Measurements from ENCODE around the gene ECM2. TPM values are rescaled to one million over a fixed set of nuclear protein-coding genes. Genes with fewer than 3 reads are reported as not detected.

The ECM2 gene
- total RNA-seq, 1 donor from 2014 or later: 3.3 TPM

DNA sequence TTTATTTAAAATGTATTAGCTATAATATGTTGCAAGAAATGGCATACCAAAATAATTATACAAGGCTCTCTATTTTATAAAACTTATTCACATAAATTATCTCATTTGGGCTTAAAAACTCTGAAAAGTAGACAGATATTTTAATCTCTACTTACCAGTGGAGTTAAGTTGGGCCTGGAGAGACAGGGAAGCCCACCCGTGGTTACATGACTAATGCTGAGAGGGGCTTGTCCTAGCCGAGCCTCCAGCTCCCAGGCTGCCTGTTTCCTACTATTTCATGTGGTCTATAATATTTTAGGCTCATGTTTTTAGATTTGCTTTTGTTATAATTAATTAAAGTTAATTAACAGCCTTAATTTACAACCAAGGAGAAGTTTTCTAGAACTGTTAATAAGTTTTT, 32.6 kb downstream of the ECM2 start:
- FAIRE-seq (no peak), DNase-seq (ENCODE audit: low spot score in 2 of 2) (no peak)

DNA sequence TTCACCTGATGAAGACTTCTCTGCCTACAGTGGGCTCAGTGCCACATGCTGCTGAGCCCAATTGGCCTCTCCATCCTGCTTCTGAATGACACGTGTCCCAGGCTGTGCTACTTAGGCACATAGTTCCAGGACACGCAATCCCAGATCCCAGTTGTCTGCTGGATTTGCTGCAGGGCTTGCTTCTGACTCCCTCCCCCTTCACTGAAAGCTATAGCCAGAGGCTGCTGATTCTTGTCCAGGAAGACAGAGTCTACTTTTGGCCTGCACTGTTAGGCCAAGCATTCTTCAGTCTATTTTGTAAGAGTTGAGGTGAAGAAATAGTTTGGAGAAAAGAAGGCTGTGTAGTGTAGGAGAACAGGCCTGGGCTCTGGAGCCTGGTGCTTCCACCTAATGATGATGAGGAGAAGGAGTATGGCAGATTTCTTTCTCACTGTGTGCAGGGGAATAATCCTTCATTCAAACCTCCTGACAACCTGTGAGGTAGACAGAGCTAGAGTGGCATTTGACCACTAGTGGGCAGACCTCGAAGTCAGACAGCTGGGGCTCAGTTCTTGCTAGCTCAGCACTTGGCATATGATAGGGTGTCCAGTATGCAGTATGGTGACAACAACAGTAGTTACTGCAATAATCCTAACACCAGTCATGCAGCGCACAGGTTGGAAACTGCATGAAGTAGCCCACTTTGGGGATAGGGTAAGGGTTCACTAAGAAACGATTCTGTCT, 34.0 kb downstream of the ECM2 start:
- FAIRE-seq (no peak), DNase-seq (ENCODE audit: low spot score in 2 of 2) (no peak)

DNA sequence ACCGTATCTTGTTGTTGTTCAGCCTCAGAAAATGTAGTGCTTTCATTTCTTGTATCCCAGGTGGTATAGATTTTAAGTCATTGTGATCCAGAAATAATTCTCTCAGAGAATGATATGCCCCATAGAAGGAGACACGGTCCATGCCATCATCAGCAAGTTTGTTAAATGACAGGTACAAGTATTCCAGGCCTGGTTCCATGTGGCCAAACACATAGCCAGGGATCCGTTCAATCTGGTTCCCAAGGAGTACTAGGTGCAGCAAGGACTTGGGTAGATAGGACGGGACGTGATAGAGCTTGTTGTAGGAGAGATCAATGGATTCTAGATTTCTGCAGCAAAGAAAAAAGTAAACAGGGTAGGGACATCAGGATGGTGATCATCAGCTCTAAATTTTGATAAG, 35.1 kb downstream of the ECM2 start:
- no peak for DNase-seq (ENCODE audit: low spot score in 2 of 2)

DNA sequence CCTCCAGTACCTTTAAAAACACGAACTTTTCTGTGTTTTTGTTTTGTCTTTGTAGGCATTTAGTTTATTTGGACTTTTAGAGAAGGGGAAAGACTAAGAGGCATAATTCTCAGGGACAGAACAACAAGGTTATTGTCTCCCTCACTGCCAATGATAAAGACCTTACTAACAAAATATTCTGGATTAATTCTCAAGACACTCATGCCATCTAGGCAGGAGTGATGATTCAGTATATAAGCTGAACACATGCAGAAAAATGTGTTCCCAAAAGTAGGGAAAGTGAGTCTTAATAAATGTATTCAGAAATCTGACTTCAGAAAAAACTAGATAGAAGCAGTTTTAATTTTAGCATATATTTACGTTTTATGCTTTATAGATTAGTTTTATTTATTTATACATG, 36.1 kb downstream of the ECM2 start:
- FAIRE-seq: no peak
- DNase-seq (ENCODE audit: low spot score in 2 of 2): no peak

More for the DNA sequence above, 35.1 kb downstream of the ECM2 start:
- FAIRE-seq: no peak

DNA sequence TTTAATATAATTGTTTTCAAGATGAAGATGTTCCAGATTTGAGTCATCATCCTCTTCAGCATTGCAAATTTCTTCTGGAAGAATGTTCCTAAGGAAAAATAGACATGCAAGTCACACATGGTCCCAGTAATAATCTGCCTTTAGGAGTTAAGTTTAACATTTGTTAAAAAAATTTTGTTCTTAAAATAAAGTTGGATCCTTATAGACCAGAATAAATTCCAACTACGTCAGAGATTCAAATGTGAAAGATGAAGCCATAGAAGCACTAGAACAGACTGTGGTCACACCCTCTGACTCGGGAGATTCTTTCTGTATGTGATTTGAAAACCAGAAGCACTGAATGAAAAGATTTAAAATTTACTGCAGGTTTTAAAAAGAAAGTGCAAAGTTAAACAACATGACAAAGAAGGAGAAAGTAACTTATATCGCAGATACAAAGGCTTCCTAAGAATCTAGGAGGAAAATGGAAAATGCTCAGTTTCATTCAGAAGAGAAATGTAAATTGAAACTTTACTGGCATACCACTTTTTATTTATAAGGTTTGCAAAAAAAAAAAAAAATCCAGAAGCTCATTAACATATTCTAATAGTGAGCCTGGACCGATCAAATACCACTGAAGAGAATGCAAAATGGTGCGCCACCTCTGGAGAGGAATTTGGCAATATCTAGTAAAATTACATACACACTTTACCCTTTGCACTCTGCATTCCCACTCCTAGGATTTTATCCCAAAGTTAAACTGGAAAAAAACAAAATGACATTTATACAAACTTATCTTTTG, 39.2 kb downstream of the ECM2 start:
- DNase-seq (ENCODE audit: low spot score in 2 of 2) (no peak), FAIRE-seq (no peak)

DNA sequence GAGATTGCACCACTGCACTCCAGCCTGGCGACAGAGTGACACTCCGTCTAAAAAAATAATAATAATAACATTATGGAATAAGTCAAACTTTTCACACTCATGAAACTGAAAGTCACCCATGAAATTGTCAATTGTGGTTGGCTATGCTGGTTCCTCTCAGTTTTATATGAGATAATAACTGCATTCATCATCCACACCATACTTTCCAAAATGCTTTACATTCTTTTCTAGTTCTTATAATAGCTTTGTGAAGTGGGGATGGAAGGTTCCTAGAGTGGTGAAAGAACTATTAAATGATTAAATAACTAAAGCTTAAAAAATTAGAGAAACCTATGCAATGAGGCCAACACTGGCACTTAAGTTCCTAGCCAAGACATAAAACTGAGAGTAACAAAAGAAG, 40.9 kb downstream of the ECM2 start:
- DNase-seq (ENCODE audit: low spot score in 2 of 2) (no peak), FAIRE-seq (no peak)

DNA sequence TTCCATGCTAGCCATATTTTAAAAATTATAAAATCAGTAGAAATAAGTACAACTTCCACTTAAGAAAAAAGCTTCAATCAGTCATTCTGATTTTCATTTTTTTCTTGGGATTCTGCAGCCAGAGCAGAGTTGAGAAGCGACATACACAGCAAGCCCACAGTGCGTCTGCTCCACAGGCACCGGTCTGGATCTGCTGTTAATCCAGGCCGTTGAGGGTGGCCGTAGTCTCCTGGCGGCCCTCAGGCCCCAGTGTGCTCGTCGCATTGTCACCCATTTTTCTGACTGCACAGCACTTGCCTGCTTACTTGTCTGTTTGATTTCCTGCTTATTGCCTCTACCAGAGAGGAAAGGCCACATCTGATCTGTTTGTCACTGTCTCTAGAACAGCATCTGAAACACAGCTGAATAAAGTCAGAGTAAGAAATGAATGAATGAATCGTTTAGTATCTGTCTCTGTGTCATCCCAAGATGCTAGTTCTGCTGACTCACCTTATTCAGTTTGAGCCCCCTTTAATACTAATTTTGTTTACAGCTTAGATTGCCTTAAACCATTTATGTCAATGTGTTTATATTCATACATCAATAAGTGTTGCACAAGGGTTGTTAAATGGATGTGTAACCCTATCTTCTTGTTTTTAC, 41.9 kb downstream of the ECM2 start:
- FAIRE-seq (no peak), DNase-seq (ENCODE audit: low spot score in 2 of 2) (no peak)

DNA sequence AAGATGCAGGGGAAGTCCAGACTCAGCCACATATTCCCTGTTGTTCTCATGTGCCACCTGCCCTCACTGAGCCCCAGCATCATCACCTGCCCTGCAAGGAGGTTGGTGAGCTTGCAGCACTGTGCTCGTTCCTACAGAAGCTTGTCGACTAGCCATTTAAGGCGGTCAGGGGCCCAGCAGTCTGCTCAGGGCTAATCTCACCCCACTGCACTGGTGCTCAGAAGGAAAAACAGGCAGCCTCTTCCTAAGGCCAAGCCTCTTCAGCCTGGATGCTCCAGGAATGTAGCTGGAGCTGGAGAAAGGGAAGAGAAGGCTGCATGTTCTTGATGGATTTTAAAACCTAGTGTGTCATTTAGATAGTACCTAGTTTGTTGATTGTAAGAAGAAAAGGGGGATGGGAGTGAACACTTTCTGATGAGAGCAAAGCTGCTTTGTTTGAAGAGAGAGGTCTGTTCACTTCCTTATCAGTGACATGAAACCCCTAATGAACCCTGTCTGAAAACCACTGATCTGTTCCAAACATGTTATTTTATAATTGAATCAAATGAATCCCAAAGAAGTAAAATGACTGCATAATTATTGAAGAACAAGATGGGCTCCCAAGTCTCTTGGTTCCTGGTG, 42.9 kb downstream of the ECM2 start:
- DNase-seq (ENCODE audit: low spot score in 2 of 2) (no peak), FAIRE-seq (no peak)

DNA sequence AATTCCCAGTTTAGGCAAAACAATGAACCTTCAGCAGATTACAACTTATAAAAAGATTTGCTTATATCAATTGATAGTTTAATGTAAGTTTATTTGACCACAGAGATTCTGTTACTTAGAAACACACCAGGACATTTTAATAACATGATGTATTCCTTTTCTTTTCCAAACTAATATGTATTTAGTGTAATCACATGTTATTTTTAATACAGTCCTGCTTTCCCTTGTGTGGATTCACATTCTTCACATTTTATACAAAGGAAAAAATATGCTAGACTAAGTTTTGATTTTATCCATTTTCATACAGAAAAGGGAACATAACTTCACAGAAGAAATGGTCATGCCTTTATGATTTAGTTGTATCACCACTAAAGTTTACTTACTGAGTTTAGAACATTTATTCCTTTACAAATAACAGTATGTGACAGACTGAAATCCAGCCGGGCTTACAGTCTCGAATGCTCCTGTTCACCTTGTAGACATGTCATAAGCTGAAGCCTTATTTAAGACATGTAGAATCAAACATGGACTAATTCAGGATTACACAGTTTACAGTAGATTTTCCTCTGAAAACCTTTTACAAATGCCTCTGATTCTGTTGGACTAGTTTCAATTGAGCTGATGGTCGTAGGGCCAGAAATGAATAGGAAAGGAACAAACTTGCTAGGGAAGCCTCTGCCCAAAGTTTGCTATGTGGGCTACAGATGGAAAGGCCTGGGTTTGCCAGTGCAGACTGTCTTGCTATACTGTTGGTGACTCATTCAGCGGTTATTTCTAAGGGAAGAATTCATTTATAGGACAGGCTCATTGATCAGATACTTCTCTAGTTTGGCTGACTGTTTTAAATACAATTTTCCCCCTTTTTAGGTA, 46.9 kb downstream of the ECM2 start:
- FAIRE-seq: no peak
- DNase-seq (ENCODE audit: low spot score in 2 of 2): no peak

DNA sequence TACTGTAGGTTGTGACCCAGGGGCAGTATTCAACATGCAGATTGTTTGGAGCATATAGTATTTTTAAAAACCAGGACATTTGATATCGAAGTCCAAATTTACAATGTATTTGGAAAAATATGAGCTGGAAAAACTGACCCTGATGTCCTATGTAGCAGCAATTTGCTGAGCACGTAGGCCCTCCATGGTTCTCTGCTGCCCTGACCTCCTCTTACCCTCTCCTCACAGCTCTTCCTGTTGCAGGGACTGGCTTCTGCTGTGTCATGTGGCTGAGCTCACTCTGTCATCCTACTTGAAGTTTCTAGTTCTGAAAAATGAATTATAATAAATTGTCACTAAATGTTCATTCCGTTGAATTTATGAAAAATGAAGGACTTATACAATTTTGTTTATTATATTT, 49.4 kb downstream of the ECM2 start:
- no peak for FAIRE-seq
- DNase-seq (ENCODE audit: low spot score in 2 of 2): no peak

DNA sequence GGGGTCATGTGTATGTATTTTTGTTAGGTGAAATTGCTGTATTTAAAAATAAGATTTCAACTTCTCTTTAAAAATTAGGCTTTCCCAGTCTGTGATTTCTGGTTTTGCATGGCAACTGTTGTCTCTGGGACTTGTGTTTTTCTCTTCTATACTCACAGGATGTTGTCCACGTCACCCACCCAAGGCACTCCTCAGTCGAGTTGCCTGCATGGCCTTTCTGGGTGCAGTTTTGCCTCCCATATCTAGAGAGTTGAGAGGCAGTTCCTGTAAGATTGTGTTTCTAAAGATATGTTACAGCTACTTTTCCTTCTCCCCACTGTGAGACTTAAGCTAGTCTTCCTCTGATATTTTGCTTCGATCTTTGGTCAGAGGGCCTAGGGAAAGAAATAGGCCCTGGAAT, 51.2 kb downstream of the ECM2 start:
- DNase-seq (ENCODE audit: low spot score in 2 of 2) (no peak), FAIRE-seq (no peak)

DNA sequence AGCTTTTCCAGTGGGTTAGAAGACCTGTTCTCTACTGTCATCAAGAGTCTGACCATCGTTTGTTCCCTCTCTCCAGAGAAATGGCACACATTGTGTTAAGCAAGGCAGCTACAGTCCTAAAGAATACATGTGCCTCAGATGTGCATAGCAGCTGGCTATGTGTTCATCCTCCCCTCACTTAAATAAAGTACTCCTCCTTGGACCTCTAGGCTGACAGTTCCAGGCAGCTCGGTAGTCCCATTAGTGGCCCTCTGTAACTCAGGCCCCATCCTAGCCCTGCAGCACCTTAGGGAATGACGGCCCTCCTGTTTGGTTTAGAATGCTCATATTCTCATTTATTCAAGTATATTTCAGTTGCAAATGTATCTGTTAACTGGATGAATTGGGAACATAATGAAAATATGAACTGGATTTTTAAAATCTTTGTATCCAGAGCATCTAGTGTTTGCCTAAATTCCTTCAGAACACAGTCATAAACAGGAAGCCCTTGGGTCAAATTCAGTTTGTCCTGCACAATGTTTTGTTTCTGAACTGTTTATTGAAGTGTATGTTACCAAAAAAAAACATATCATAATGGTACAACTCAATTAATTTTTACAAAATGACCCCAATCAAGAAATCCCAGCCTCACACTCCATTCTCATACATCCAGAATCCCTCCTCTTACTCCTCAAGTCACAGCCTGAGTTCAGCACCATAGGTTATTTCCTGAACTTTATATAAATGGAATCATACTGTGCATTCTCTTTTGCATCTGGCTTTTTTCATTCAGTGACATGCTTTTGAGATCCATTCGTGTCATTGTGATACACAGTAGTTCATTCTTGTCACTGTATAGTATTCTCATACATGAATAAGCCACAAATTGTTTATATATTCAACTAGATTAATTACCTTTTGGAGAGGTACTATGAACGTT, 51.9 kb downstream of the ECM2 start:
- FAIRE-seq (no peak), DNase-seq (ENCODE audit: low spot score in 2 of 2) (no peak)

DNA sequence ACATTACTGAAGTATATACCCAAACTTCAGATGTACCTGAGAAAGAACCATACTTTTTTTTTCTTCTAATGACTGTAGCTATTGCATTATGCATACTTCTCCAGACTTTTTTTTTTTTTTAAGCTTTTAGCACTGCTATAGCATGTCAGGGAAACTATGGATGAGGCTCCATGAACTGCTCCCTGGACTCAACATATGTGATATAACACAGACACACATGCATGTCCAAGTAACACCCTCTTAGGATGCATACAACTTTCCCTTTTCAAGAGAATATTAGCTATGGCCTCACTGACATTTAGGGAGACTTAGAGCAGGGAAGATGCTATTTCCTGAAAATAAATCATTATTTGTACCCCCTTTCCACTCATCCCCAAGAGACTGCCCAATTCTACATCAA, 53.0 kb downstream of the ECM2 start:
- DNase-seq (ENCODE audit: low spot score in 2 of 2): no peak
- FAIRE-seq: no peak

DNA sequence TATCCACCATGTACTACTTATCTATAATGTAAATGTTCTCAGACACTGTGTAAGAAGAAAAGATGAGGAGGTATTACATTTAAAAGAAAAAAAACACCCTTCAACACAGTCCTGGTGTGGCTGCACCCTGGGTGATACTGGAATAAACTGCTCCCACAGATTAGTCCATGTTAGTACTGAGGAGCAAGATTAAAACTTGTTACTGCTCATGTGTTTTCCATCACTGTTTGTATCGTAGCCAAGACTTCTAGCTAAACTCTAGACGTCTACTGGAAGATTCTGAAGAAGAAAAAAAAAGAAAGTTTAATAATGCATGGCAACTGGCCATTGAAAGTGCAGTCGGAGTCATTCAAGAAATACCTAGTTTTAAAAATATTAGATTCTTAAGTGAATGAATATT, 53.5 kb downstream of the ECM2 start, which contains the start of gene ASPN:
TSS of gene ASPN (minus strand) at position 178 of the 400 bp plus-strand sequence.
- DNase-seq (ENCODE audit: low spot score in 2 of 2) (no peak), FAIRE-seq (no peak)

DNA sequence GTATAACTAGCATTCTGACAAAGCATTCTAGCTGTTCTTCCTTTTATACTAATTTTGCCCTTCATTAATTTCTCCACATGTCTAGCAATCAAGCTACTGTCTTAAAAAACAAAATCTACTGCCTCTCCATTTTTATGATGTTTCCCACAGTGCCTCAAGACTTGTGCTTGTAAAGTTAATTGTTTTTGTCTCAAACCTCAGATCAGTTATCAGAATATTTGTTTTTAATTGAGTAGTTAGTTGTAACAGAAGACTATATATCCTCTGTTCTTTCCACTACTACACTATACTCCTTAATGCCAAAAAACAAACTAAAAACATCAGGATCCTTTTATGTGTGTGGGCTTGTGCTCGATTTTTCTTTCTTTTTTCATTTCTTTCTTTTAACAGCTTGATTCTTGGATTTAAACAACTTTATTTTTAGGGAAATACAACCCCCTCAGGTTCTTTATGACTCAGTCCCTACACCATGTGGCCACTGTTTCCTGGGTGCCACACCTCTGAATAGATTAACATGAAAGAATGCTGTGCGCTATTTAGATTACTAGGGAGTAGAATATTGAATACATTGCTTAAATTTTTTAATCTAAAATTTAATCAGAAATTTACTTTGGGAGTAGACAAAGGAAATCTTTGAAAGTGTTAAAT, 54.7 kb downstream of the ECM2 start:
- DNase-seq (ENCODE audit: low spot score in 2 of 2) (no peak), FAIRE-seq (no peak)

DNA sequence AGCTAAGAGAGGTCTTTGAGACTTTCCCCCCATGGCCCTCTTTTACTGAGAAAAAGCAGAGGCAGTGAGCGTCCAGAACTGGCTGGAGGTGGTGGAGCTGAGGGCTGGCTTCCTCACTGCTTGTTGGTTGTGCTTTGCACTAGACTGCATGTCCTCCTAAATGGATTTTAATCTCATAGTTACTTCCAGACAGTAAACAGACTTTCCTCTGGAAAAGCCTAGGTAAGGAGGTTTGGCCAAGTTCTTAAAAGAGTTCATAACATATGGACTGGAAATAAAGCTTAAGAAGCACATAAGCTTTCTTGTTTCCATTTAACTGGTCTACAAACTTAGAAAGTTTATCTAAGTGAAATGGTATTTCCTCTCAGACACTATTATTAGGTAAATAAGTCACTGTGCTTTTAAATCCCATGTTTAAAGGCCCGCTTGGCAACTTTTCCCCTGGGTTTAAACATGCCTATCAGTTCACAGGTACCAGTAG, 55.5 kb downstream of the ECM2 start:
- DNase-seq (ENCODE audit: low spot score in 2 of 2) (no peak), FAIRE-seq (no peak)

DNA sequence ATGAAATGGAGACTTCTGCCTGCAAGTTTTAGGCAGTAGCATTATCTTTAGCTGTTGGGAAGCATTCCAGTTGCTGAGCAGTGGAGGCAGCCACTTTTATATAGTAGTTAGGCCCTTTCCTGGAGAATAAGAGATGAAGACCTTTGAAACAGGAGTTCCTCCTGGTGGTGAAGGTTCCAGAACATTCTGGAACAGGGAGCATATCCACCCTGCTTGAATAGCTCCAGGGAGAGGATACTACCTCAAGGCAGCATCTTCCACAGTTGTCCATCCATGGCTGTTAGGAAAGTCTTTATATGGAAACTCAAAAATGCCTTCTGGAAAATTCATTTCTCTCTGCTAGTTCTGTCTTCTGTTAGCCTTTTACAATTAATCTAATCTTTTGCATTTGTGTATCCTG, 56.4 kb downstream of the ECM2 start:
- DNase-seq (ENCODE audit: low spot score in 2 of 2) (no peak), FAIRE-seq (no peak)

DNA sequence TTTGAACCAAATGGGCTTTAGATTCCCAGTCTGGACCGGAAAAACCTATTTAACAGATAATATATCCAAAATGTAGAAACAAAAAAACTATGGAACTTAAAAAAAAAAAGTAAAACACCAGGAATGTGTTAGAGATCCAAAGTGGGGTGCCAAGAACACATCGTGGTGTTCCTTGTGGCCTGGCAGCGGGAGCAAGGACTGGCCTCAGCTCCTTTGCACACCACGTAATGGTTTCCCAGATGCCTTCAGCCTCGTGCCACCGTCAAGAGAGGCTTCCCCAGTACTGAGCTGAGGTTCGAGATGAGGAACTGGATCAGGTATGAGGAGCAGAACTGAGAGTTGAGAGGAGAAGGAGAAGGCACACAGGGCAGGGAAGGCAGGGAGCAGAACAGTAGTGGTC, 57.0 kb downstream of the ECM2 start:
- FAIRE-seq: no peak
- DNase-seq (ENCODE audit: low spot score in 2 of 2): no peak

Measured in frontal cortex (tissue), 4 donors.